ENCODE results near the gene TMPRSS15. TPM values are rescaled to one million over a fixed set of nuclear protein-coding genes. Genes with fewer than 3 reads are reported as not detected.

Gene TMPRSS15
- total RNA-seq, 1 experiment from 2014 or later = not detected

- 0 out of 2 replicates have a peak, but pooled peaks cover 2% of the 10 kb centered on the region for H3K4me1 Mint-ChIP-seq
- no peak overlapping the region for H3K27ac Mint-ChIP-seq
- no peaks in the 10 kb centered on the region for H3K36me3 Mint-ChIP-seq
- no peak for ATAC-seq
- POLR2A ChIA-PET = no interaction called here
- peaks cover 44% of the 10 kb centered on the region for H3K27me3 Mint-ChIP-seq (ENCODE audit: low read depth)
- no peak for DNase-seq (ENCODE audit: low spot score)
- TF ChIP-seq TEAD4 (CRISPR knock-in tag; IDR thresholded peaks at IDR 0.05) (no peak), CREB1 (CRISPR knock-in tag; IDR thresholded peaks at IDR 0.05) (no peak)
- H3K4me3 Mint-ChIP-seq = no peak overlapping the region
- CTCF ChIA-PET = no interaction called here
- no peaks in the 10 kb centered on the region for H3K9me3 Mint-ChIP-seq
These were observed 155.4 kb downstream of the TMPRSS15 start for GRCh38 chr21:18248171-18248570.

DNA sequence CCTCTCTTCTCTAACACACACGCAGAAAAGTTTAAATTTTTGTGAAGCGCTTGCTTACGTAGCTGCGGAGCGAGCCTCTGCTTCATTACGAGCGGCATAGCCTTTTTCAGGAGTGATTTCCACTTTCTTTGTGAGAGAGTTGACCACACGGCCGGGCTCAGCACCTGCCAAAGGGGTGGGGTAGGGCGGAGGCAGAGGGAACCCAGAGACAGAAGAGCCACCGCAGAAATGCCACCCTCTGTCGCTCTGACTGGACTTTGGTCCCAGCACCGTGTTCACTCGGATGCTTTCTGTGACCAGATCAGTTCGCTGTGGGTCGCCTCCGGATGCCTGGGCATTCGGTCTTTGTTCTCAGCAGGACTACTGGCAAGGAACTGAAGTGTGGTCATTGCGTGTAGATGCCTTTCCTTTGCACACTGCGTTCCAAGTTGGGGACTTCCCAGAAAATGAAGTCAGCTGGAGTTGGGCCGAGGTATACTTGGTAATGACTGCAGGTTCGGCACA is 158.1 kb downstream of the TMPRSS15 start:
- TF ChIP-seq E2F1 (CRISPR knock-in tag; IDR thresholded peaks at IDR 0.05) (no peak), TP53 (CRISPR knock-in tag; IDR thresholded peaks at IDR 0.05) (no peak), EMX1 (CRISPR knock-in tag; IDR thresholded peaks at IDR 0.05) (no peak), ZNF671 (CRISPR knock-in tag; IDR thresholded peaks at IDR 0.05) (no peak), HMGA2 (CRISPR knock-in tag; IDR thresholded peaks at IDR 0.05) (no peak), NR1H2 (CRISPR knock-in tag; IDR thresholded peaks at IDR 0.05) (no peak), NR3C1 (CRISPR knock-in tag; conservative IDR thresholded peaks at IDR 0.05; ENCODE audit: low read depth) (no peak), SOX15 (CRISPR knock-in tag; IDR thresholded peaks at IDR 0.05) (no peak), ZNF512 (CRISPR knock-in tag; IDR thresholded peaks at IDR 0.05; ENCODE audit: borderline replicate concordance) (no peak), AFF4 (CRISPR knock-in tag; IDR thresholded peaks at IDR 0.05; ENCODE audit: borderline replicate concordance) (no peak), ETV6 (CRISPR knock-in tag; IDR thresholded peaks at IDR 0.05) (no peak), SMAD3 (CRISPR knock-in tag; IDR thresholded peaks at IDR 0.05; ENCODE audit: borderline replicate concordance) (no peak), OVOL2 (CRISPR knock-in tag; IDR thresholded peaks at IDR 0.05; ENCODE audit: borderline replicate concordance) (no peak), NR2C2 (CRISPR knock-in tag; IDR thresholded peaks at IDR 0.05) (no peak), CREB1 (CRISPR knock-in tag; IDR thresholded peaks at IDR 0.05) (no peak), ZNF532 (CRISPR knock-in tag; IDR thresholded peaks at IDR 0.05; ENCODE audit: borderline replicate concordance) (no peak), ZNF281 (CRISPR knock-in tag; IDR thresholded peaks at IDR 0.05) (no peak), ZNF121 (CRISPR knock-in tag; IDR thresholded peaks at IDR 0.05) (no peak), USF2 (CRISPR knock-in tag; IDR thresholded peaks at IDR 0.05) (no peak)
- H3K27ac Mint-ChIP-seq = no peak overlapping the region
- H3K27me3 Mint-ChIP-seq (ENCODE audit: low read depth) = peaks cover 59% of the 10 kb centered on the region
- DNase-seq (ENCODE audit: low spot score) (no peak), ATAC-seq (peak; percentile 37)
- H3K9me3 Mint-ChIP-seq = no peaks in the 10 kb centered on the region
- ChIA-PET CTCF (interaction anchor here (1.5 kb wide), 1 partner anchor 205 kb away, joined by 3 read pairs; no protein-coding TSS in a partner anchor), POLR2A (no interaction called here)
- H3K4me3 Mint-ChIP-seq = peak overlapping the region; percentile 72
- H3K36me3 Mint-ChIP-seq = no peaks in the 10 kb centered on the region
- 0 out of 2 replicates have a peak, but pooled peaks cover 2% of the 10 kb centered on the region for H3K4me1 Mint-ChIP-seq

Measured in WTC11 (cell line).